ENCODE results near the gene GPALPP1.
"Not testable (repeated sequence)": the region's sequence is repeated elsewhere in the genome, so short reads cannot be mapped to it uniquely, and the experiment has no call there.

GPALPP1 gene, protein sequence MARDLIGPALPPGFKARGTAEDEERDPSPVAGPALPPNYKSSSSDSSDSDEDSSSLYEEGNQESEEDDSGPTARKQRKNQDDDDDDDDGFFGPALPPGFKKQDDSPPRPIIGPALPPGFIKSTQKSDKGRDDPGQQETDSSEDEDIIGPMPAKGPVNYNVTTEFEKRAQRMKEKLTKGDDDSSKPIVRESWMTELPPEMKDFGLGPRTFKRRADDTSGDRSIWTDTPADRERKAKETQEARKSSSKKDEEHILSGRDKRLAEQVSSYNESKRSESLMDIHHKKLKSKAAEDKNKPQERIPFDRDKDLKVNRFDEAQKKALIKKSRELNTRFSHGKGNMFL

DNA sequence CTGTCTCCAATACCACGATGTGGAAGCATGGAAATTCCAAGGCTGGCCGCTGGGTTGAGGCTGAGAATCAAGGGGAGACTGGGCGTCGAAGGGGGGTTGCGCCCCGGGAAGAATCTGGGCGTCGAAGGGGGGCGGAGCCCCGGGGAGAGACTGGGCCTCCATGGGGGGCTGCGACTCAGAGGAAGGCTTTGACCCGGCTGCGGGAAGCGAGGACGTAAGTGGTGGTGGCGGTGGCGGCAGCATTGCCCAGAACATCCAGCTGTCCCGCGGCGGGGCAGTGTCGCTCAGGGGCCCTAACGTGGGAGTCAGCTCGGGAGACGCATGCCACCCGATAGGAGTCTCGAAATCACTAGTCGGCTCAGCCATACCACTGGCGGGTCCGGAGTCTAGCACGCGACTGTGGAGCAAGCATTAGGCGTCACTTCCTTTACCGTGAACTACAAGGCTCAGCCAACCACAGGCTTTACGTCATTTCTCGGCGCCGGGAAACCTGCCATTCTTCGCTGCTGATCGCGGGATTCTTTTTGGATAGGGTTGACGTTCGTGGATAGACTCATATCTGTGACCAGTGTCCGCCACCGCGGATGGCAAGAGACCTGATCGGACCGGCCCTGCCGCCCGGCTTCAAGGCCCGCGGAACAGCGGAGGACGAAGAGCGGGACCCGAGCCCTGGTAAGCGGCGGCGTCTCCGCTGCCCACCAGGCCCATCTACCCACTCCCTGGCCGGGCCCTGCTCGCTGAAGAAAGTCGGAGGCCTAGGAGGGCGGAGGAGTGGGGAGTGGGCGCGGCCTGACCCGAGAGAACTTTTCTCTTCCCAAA is at the start of gene GPALPP1, which contains the start of gene NUFIP1:
Gene GPALPP1, plus strand, starts transcription at position 468 of the 819 bp plus-strand sequence. Its CDS starts 117 bp downstream, at position 585.
Gene NUFIP1, minus strand, starts transcription at position 401 of the 819 bp plus-strand sequence. Its CDS starts 35 bp downstream, at position 366.
- peak; percentile 89 for DNase-seq

DNA sequence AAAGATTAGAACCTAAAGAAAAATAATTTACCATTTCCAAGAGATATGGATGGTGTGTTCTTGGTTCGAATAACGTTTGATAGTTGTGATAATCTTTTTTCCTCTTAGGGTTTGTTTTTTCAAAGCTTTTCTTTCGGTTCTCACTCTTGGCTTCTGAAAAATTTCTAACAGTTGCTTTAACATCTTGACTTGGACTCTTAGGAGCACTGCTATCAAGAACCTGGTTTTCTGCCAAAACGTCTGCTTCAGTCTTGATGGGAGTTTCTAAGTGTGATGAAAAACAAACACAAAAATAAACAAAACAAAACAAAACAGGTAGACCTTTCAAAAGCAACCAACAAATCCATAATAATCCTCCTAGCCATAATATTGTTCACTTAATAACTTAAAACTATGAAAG is 45.9 kb upstream of the GPALPP1 start:
- DNase-seq = not testable (repeated sequence)

DNA sequence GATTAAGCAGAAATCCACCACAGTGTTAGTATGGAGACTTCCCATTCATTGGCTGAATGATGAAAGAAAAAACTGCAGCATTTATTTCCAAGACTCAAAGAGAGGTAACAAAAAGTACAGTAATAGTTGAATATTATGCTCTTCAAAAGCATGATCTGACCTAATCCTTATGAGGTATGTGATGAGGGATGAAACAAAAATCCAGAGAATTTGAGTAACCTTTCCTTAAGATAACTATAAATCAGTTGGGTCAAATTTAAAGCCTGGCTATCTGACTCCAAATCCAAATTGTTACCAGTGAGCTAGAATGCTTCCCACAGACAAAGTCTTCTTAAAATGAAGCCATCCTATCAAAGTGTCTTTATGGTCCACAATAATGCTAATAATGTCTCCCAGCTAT is 38.2 kb upstream of the GPALPP1 start:
- DNase-seq = no peak

DNA sequence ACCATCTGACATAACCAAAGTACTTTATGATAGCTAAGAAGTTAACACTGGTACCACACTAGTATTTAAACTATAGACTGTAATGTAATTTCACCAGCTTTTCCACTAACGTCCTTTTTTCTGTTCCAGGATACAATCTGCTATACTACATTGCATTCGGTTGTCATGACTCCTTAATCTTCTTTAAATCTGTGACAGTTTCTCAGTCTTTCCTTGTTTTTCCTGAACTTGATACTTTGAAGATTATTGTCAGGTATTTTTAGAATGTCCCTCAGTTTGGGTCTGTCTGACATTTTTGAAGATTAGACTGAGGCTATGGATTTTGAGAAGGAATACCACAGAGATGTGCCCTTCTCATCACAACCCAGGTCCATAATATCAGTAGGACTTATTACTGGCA is 36.7 kb upstream of the GPALPP1 start:
- no peak for DNase-seq

DNA sequence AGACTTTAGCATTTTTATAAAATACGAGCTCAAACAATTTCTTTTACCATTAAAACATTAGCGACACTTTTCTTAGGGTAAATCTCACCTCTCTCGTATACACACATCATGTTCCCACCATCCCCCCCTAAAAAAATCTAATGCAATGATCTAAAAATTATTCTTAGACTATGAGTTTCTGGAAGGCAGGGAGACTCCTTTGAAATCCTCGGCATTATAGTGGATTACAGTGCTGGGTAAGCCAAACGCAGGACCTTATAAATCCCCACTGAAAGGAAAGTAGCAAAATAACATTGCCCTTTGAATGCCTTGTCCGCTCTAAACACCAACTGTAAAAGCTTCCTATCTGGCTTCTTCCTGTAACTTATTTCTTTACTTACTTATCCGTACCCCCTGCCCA is 35.1 kb upstream of the GPALPP1 start:
- no peak for DNase-seq

DNA sequence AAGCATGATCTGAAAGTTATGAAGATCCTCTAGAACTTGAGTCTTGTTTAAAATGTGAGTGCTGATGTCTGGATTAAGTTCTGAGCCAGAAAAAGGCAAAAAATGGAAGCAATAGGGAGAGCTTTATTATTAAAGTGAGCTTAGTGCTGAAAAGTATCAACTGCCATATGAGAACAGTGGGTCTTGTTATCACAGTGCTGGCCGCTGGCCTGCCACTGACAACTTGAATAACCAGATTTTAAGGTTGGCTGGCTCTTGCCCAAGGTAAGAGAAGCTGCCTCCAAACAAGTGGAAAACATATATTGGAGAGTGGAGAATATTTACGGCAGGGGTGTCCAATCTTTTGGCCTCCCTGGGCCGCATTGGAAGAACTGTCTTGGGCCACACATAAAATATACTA is 33.9 kb upstream of the GPALPP1 start:
- DNase-seq = no peak

DNA sequence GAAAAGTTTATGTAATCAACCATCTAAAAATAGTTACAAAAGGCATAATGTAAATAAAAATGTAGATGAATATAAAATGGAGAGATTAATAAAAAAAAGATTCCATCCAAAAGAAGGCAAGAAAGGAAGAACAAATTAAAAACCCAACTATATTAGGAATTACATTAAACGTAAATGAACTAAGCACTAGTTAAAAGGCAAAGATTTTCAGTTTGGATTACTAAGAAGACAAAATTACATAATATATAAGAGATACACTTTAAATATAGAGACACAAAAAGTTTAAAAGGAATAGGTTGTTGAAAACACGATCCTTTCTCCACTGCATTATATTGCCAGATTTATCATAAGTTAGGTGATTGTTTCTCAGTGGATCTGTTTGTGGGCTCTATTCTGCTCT is 27.3 kb upstream of the GPALPP1 start:
- no peak for DNase-seq

DNA sequence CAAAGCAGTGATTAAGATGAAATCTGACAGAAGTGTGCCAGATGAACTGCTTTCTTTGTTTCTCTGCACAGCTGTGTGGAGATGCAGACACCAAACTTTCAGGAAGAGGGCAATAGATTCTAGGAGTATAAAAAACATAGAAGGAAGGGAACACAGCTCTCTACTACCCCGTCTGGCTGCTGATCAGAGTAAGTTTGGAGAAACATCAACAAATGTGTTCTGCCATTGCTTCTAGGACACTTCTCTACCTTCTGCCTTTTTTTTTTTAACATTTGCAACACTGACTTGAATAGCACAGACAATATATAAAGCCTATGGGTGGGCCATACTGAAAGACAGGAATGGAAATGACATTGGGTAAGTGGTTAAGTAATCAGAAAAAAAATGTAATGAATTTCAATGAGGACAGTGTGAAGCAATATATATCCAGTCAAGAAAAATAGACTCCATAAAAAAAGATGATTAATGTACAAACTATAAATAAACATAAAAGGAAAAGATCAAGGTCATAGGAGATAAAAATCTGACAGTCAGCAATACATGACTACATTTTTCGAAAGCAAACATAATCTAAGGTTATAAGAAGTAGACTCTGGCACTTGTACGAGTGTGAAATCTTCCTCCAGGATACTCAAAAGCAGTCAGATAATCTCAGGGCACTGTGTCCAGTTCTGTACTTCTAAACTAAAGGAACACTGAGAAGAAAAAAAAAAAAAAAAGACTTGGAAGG is 21.5 kb upstream of the GPALPP1 start:
- DNase-seq = no peak

DNA sequence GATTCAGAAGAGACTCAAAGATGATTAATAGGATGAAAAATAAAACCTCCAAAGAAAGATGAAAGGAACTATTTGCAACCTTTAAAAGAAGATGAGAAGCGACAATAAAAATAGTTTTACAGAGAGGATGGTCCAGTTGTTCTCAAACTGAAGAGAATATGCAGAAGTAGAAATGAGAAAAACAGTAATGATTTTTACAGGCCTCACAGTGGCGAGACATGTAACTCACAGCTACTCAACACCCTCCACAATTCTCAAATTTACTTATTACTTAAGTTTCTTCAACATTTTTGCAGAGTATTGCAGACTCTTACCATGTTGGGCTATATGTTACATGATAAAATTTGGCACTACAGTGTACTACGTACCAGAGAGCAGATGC is 20.9 kb upstream of the GPALPP1 start:
- no peak for DNase-seq

DNA sequence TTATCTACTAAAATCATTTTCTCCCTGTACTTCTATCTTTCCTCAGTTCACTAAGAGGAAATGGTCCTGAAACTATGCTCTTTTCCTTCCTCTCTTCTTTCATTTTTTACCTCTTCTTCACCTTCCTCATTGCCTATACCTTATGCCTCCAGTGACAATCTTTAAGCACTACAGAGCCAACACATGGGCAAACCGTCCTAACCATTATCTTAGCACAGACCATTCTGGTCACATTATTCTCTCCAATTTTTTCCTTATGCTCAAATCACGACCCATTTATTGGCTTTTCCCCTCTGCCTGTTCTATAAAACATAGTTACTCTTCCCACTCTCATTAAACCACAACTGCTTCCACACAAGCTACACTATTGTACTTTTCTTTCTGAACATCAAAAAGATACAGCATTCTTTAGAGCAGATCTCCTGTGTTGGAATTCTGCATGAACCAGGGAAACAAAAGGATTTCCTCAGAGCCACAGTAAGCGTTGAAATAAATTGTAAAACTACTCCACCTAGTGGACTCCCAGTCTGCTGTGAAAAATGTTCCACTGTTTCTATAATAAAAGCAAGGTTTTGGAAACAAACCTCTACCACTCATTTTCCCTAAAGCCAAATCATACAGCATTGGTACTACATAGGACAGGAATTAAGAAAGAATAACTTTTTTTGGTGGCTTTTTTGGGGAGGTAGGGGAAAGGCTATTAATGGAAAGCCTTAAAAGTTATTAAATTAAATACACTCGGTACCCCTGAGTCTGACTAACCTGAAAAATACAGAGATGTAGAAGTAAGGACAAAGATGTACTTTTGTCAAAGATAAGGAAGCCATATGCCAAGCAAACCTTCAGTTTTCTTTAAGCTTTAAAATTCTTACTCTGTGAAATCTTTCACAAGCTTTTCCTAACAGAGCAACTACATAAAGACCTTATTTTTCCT is 19.5 kb upstream of the GPALPP1 start:
- peak; percentile 34 for DNase-seq

DNA sequence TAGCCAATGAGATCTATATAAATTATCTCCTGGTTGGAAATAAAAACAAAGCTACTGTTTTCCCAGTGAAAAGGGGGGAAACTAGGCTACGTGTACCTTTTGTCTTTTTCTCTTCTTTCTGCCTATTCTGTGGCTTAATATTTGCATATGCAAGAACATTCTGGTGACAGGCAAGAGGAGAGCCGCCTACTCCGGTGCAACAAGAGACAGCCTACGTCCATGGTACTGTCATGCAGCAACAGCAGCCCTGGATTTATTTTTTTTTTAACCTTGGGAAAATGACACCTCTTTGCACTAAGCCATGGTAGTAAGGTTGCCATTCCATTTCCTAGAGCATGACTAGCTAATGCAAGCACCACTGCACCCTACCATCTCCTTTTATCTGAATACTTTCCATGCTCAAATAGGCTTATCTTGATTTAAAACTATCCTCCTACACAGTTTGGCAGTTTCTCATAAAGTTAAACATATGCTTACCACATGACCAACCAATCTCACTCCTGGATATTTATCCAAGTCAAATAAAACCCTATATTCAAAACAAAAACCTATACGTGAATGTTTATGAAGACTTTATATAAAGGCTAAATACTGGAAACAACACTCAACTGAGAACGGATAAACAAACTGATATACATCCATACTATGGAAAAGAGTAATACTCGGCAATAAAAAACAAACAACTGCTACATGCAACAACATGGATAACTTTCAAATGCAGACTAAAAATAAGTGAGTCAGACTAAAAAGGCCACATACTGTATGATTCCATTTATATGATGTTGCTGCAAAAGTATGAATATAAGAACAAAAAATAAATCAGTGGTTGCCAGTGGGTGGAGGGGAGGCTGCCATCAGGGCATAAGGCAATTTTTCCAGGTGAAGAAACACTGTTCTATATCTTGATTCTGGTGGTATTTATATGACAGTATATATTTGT is 17.4 kb upstream of the GPALPP1 start:
- no peak for DNase-seq

DNA sequence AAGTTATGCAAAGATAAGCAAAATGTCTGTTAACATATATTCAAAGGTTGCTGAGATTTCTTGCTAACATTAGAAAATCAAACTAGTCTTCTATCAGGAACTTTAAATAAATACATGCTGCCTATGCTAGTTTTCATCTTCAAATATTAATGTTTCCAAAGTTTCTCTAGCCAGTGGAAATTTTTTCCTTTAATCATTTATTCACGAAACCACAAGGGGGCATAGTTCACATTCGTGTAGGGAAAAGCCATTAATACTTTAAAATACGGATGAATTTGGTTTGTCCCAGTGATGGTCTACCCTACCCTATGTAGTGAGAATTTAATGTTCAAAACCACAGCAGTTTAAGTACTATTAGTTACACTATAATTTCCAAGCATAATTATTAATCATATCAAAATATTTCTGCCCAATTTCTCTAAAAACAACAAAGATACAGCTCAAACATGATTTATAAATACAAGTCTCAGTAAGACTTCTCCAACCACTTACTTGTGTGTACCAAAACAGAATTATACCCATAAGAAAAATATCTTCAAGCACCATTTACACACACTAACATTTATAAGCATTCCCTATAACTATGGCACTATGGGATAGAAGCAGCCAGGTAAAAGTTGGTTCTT is 16.3 kb upstream of the GPALPP1 start:
- DNase-seq = peak; percentile 32

DNA sequence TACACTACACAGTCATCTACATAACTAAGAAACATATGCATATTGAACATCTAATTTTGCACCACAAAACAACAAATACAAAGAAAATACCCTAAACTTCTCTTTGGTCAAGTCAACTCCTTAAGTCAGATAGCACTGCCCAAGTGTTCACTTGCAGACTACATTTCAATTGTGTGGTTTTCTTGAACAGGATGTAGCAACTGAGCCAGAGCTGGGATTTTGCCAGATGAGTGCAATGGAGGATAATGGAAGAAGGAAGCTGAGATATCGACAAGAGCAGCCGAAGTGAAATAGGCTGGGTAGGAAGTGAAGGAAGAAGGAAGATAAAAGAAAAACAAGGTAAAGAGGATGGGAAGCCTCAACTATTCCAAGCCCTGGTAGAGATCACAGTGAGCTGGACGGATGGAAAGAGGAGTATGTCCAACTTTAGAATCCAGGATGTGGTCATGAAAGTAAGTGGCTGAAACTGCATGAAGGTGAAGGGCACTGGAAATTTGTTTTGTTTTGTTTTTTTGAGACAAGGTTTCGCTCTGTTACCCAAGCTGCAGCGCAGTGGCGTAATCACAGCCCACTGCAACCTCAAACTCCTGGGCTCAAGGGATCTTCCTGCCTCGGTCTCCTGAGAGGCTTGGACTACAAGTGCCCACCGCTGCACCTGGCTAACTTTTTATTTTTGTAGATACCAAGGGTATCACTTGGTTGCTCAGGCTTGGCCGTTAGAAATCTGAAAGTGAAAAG is 15.1 kb upstream of the GPALPP1 start:
- DNase-seq = no peak

DNA sequence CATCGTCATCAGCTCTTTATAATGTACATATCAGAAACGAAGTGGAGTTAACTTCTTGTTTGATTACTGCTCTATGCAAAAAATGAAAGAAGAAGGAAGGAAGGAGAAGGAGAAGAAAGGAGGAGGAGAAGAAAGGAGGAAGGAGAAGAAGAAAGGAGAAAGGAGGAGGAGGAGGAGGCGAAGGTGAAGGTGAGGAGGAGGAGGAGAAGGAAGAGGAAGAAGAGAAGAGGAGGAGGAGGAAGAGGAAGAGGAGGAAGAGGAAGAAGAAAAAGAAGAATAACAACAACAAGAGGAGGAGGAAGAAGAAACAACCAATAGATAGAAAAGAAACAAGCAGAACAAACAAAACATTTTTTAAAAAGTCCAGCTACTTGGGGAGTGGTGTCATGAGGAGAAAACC is 13.1 kb upstream of the GPALPP1 start:
- DNase-seq = no peak

DNA sequence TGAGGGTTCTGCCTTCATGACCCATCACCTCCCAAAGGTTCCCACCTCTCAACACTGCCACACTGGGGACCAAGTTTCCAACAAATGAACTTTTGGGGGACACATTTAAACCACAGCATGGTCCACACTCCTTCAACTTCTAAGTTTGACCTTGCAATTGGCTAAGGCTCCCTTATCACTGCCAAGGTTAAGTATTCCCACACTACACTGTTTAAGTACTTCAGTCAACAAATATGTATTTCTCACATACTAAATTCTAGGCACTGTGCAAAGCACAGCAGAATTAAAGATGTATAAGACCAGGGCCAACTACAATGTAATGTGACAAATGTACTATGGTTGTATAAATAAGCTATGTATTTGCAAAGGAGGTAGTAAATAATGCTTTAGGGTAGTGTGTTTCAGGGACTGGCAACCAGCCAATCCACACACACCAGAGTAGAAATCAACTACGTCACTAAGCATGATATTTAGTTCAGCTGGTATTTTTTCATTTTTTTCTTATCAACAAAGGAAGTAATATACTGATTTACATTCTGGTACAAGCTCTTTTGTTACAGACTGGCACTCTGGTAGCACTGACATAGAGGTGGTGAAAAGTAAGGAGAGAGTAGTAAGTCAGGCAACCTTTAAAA is 12.3 kb upstream of the GPALPP1 start:
- no peak for DNase-seq

DNA sequence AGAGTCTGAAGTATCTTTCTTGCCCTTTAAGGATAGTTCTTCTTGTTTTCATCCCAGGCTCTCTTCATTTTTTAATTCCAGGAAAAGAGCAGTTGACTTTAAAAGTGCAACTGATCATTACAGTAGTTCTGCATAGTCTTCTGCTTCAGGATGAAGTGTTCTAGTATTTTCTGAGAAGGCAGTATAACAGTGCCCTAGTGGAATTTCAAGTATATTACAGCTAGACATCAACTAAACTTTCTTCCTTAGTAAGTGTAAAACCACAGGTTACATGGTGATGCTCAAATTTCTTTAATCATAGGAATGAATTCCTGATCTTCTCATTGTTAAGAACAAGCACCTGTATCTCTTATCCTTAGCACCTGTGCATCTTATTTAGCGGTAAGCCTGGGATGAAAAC is 11.0 kb upstream of the GPALPP1 start:
- no peak for DNase-seq

DNA sequence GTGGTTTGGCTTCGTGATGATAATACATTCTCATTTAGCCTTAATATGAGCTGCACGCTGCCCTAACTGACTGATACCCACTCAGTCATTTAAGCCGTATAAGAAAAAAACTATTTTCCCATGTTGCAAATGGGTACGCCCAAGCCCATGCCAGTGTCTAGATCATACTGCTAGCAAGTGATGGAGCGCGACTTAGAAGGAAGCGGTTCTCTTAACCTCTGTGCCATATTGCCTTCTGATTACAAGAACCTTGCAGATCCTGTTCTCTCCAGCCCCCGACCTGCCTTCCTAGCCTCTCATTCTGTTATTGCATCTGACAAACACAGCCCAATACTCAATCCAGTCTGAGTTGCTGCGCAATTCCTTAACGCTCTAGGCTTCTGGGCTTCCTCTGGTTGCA is 603 bp downstream of the GPALPP1 start:
- no peak for DNase-seq

DNA sequence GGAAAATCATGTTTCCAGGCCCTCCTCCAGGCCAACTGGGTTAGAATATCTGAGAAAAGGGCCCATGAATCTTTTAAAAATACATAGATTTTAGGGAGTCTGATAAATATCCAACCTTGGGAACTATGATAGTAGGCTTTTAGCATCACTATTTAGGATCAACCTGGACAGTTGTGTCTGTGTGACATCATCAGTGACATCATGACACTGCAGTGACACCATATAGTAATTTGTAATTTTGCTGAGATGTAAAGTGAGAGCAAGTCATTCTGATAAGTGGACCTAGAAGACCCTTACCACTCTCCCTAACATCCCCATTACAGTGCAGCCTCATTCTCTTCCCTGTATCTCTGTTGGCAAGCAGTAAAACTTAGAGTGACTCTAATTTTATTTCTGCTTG is 14.1 kb downstream of the GPALPP1 start:
- DNase-seq = no peak

DNA sequence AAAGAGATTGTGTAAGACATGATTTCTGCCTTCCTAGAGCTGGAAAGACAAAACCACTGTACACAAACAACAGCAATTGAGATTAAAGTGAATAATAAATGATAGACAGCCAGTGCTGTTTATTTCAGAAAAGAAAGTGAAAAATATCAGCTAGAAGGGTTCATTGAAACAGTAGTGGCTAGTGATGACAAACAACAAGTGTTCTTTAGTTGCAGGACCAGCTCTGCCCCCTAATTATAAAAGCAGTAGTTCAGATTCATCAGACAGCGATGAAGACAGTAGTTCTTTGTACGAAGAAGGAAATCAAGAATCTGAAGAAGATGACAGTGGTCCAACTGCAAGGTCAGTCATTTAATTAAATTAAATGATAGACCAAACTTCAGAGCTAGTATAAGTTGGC is 14.8 kb downstream of the GPALPP1 start:
- no peak for DNase-seq

Data from CD4-positive, alpha-beta T cell treated with Interleukin-4 for 4 hours (primary cell).